Liver (tissue), 9 donors: ENCODE results near the gene AATF. TPM values are rescaled to one million over a fixed set of nuclear protein-coding genes. Genes with fewer than 3 reads are reported as not detected.

Experiments used
- DNase-seq: peaks from one replicate; pipeline ENCODE4 v3.0.0-alpha.2; 2017; ENCODE audit warnings: low spot score
- H3K27ac ChIP-seq, 2 donors: one replicate each; pipeline ENCODE4 v1.7.0; 2013; ENCODE audit warnings: inconsistent platforms in 2 of 2, low read length in 2 of 2, control low read depth in 1 of 2, low read depth in 1 of 2, mild to moderate bottlenecking in 1 of 2
- H3K27me3 ChIP-seq, 4 donors: one replicate each; pipeline versions ENCODE4 v1.6.1 to v1.7.0; 2013; ENCODE audit warnings: low read length in 3 of 4, inconsistent platforms in 1 of 4, mild to moderate bottlenecking in 1 of 4, moderate library complexity in 1 of 4; ENCODE audit not compliant: control insufficient read depth in 4 of 4, insufficient read depth in 4 of 4
- H3K36me3 ChIP-seq, 4 donors: one replicate each; pipeline versions ENCODE4 v1.6.1 to v1.7.0; 2013; ENCODE audit warnings: low read length in 3 of 4, mild to moderate bottlenecking in 3 of 4, low read depth in 1 of 4, moderate library complexity in 1 of 4; ENCODE audit not compliant: control insufficient read depth in 4 of 4, insufficient read depth in 3 of 4
- H3K4me1 ChIP-seq, 4 donors: one replicate each; pipeline versions ENCODE4 v1.6.1 to v1.7.0; 2013; ENCODE audit warnings: low read length in 3 of 4, mild to moderate bottlenecking in 3 of 4, moderate library complexity in 1 of 4; ENCODE audit not compliant: control insufficient read depth in 4 of 4, insufficient read depth in 4 of 4
- H3K4me3 ChIP-seq, 3 donors: one replicate each; pipeline versions ENCODE4 v1.6.1 to v1.7.0; 2013; ENCODE audit warnings: low read length in 3 of 3, control low read depth in 1 of 3, low read depth in 1 of 3, mild to moderate bottlenecking in 1 of 3
- H3K9ac ChIP-seq, 2 donors: one replicate each; pipeline ENCODE4 v1.7.0; 2013; ENCODE audit warnings: low read length in 2 of 2, mild to moderate bottlenecking in 2 of 2, moderate library complexity in 2 of 2, control low read depth in 1 of 2, low read depth in 1 of 2
- H3K9me3 ChIP-seq, 4 donors: one replicate each; pipeline versions ENCODE4 v1.6.1 to v1.7.0; 2013; ENCODE audit warnings: low read length in 3 of 4; ENCODE audit not compliant: control insufficient read depth in 4 of 4
- ATF3 ChIP-seq: IDR thresholded peaks from 2 replicates; pipeline ENCODE4 v1.6.1; 2016; ENCODE audit warnings: antibody characterized with exemption
- CTCF ChIP-seq: fragments of 150-350 bp; IDR thresholded peaks from 2 replicates; pipeline ENCODE4 v1.5.1; 2017; ENCODE audit warnings: improper control_type of control experiment, low read depth, low read length; ENCODE audit not compliant: missing input control
- EGR1 ChIP-seq, 2 donors: IDR thresholded peaks; 2 replicates each; pipeline ENCODE4 v1.6.1; 2016 to 2018; ENCODE audit warnings: antibody characterized with exemption in 2 of 2, low read depth in 2 of 2
- FOXA1 ChIP-seq: IDR thresholded peaks from 2 replicates; pipeline ENCODE4 v1.6.1; 2016; ENCODE audit warnings: antibody characterized with exemption
- FOXA2 ChIP-seq: IDR thresholded peaks from 2 replicates; pipeline ENCODE4 v1.6.1; 2016; ENCODE audit warnings: antibody characterized with exemption
- HNF4A ChIP-seq, 2 donors: conservative IDR thresholded peaks; 2 replicates each; pipeline ENCODE4 v1.6.1; 2016; ENCODE audit warnings: antibody characterized with exemption in 2 of 2, mild to moderate bottlenecking in 2 of 2
- HNF4G ChIP-seq: IDR thresholded peaks from 2 replicates; pipeline ENCODE4 v1.6.1; 2016; ENCODE audit warnings: antibody characterized with exemption
- JUND ChIP-seq, 2 donors: IDR thresholded peaks; 2 replicates each; pipeline ENCODE4 v1.6.1; 2016; ENCODE audit warnings: antibody characterized with exemption in 2 of 2
- MAX ChIP-seq: IDR thresholded peaks from 2 replicates; pipeline ENCODE4 v1.6.1; 2016; ENCODE audit warnings: antibody characterized with exemption
- NR2F2 ChIP-seq: IDR thresholded peaks from 2 replicates; pipeline ENCODE4 v1.6.1; 2016; ENCODE audit warnings: antibody characterized with exemption
- RAD21 ChIP-seq, 2 donors: IDR thresholded peaks; 2 replicates each; pipeline ENCODE4 v1.6.1; 2016; ENCODE audit warnings: antibody characterized with exemption in 2 of 2, mild to moderate bottlenecking in 2 of 2
- REST ChIP-seq: IDR thresholded peaks from 2 replicates; pipeline ENCODE4 v1.6.1; 2016; ENCODE audit warnings: antibody characterized with exemption, mild to moderate bottlenecking
- RXRA ChIP-seq, 2 donors: IDR thresholded peaks; 2 replicates each; pipeline ENCODE4 v1.6.1; 2017 to 2018; ENCODE audit warnings: antibody characterized with exemption in 2 of 2, mild to moderate bottlenecking in 1 of 2
- SP1 ChIP-seq: IDR thresholded peaks from 2 replicates; pipeline ENCODE4 v1.6.1; 2018; ENCODE audit warnings: antibody characterized with exemption, mild to moderate bottlenecking
- TAF1 ChIP-seq: conservative IDR thresholded peaks from 2 replicates; pipeline ENCODE4 v1.6.1; 2016; ENCODE audit warnings: antibody characterized with exemption, mild to moderate bottlenecking
- ZBTB33 ChIP-seq: IDR thresholded peaks from 2 replicates; pipeline ENCODE4 v1.6.1; 2016; ENCODE audit warnings: antibody characterized with exemption
- WGBS: extraction: QIAGEN DNeasy Blood & Tissue Kit; methylation state at CpG from one replicate; pipeline ENCODE4 v1.1.7; 2013; 5-methylcytosine and 5-hydroxymethylcytosine counted together
- polyA plus RNA-seq, 2 donors: library from polyadenylated mRNA; stranded (reverse) in 1 of 2; unstranded in 1 of 2; fragments of 200-250 nt in 1 of 2; fragments of >200 nt in 1 of 2; fragmentation: Nextera tagmentation in 1 of 2; extraction: Ambion mirVana in 1 of 2; gene quantifications; one replicate each; pipeline versions ENCODE4 v1.2.1 to v1.2.3, GENCODE V29; 2013 to 2015
- total RNA-seq, 2 donors: library from RNA; depleted of rRNA; stranded (reverse); fragments of >200 nt; gene quantifications; one replicate each; pipeline ENCODE4 v1.2.3, GENCODE V29; 2014
- donor health status: healthy.
- donor health status: healthy.
- donor health status: healthy.
- donor health status: healthy.
- donor health status: healthy.

AATF gene
- total and polyA plus RNA-seq, 4 donors: 10.8 to 16.9 (median 13.4) TPM

GRCh38 chr17:36945140-36945539 is 3.6 kb upstream of the AATF start:
- no peak overlapping the region for H3K9ac ChIP-seq
- no peak overlapping the region for H3K27ac ChIP-seq
- no peak for DNase-seq
- no peak for TF ChIP-seq ATF3
- TF ChIP-seq REST: no peak
- no peak for TF ChIP-seq SP1
- TF ChIP-seq CTCF: no peak
- no peak for TF ChIP-seq ZBTB33
- no peak for TF ChIP-seq TAF1
- no peak for TF ChIP-seq EGR1 (IDR thresholded peaks at IDR 0.05; ENCODE audit: low read depth in 2 of 2)
- no peak for TF ChIP-seq RXRA (IDR thresholded peaks at IDR 0.05)
- TF ChIP-seq NR2F2: no peak
- TF ChIP-seq JUND (IDR thresholded peaks at IDR 0.05): no peak
- TF ChIP-seq FOXA1: no peak
- TF ChIP-seq HNF4G: no peak
- TF ChIP-seq RAD21 (IDR thresholded peaks at IDR 0.05): no peak
- no peaks in the 10 kb centered on the region for H3K36me3 ChIP-seq
- H3K4me1 ChIP-seq: peaks cover 6 to 21% (median 11%) of the 10 kb centered on the region in 4 donors
- peaks cover 0 to 34% (median 23%) of the 10 kb centered on the region in 4 donors for H3K27me3 ChIP-seq
- 38% methylated on average over 1 of the region's 1 CpG for WGBS
- H3K4me3 ChIP-seq: no peak overlapping the region
- peaks cover 0 to 3% (median 0%) of the 10 kb centered on the region in 4 donors for H3K9me3 ChIP-seq

- Histone ChIP-seq H3K27me3 (peaks cover 0 to 30% (median 19%) of the 10 kb centered on the region in 4 donors), H3K36me3 (peaks cover 0 to 2% (median 0%) of the 10 kb centered on the region in 4 donors), H3K9me3 (peaks cover 0 to 3% (median 0%) of the 10 kb centered on the region in 4 donors), H3K4me3 (no peak overlapping the region), H3K4me1 (peaks cover 7 to 24% (median 12%) of the 10 kb centered on the region in 4 donors), H3K27ac (no peak overlapping the region), H3K9ac (no peak overlapping the region)
- DNase-seq: no peak
- no peak for TF ChIP-seq MAX
- TF ChIP-seq FOXA2: no peak
- TF ChIP-seq ATF3: no peak
- TF ChIP-seq HNF4A (conservative IDR thresholded peaks at IDR 0.05): no peak
- TF ChIP-seq TAF1: no peak
- TF ChIP-seq RAD21 (IDR thresholded peaks at IDR 0.05): no peak
- TF ChIP-seq EGR1 (IDR thresholded peaks at IDR 0.05; ENCODE audit: low read depth in 2 of 2): no peak
- 15% methylated on average over 30 of the region's 30 CpGs for WGBS
Observed at GRCh38 chr17:36945959-36946725, 2.6 kb upstream of the AATF start.
